Astrocyte of the hippocampus (primary cell): ENCODE data around the gene MED16.
"Not testable (repeated sequence)": the region's sequence is repeated elsewhere in the genome, so short reads cannot be mapped to it uniquely, and the experiment has no call there.

Experiments used
- DNase-seq: peaks from one replicate; pipeline ENCODE4 v3.0.0; 2011; ENCODE audit warnings: low read depth, low spot score

MED16 gene

DNA sequence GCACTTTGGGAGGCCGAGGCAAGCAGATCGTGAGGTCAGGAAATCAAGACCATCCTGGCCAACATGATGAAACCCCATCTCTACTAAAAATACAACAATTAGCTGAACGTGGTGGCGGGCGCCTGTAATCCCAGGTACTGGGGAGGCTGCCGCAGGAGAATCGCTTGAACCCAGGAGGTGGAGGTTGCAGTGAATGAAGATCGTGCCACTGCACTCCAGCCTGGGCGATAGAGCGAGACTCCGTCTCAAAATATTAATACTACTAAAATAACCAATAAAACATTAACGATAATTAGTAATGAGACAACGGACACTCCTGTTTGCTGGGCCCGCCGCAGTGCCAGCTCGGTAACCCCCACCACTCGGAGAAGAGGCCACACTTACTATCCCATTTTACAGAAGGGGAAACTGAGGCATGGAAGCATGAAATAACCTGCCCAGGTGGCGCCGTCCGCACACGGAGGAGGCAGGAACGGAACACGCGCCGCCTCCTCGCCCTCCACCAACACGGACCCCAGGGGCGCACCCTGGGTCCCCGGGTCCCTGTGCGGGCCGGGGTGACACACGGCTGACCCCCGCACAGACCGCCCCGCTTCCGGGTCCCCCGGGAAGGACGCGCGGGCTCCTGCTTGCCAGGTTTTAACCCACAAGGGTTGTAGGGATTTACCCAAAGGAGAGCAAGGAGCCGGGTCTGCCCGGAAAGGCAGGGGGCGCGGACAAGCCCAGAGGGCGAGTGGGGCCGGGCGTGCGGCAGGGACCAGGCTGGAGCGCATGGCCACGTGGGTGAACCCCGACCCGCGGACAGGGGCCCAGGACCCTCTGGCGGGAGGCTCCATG, 18.4 kb upstream of the MED16 start:
- no peak for DNase-seq

DNA sequence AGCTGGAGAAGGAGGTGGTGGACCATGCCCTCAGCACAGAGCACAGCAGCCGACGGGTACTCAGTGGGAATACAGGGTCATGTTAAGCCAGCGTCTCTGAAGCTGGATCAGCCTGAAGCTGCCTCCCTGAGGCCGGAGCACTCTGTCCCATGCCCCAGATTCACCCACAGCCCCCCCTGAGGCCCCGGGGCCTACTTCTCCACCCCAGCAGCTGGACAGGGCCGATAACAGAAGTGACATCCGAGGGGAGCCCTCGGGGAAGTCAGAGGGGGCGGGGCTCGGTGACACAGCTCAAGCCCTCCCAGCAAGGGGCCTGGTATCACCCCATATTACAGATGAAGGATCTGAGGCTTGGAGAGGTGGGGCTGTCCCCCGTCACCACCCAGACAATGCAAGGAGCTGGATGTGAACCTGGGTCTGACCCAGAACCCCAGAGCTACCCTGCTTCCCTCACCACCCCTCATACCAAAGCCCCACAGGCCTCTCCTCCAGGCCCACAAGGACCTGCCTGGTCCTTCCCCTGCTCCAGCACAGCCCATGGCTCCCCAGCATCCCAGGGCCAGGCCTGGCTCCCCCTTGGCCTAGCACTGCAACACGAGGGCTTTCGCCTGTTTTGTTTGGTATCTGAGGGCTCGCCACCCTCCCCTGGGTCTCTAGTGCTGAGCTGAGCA, 14.3 kb upstream of the MED16 start:
- no peak for DNase-seq

DNA sequence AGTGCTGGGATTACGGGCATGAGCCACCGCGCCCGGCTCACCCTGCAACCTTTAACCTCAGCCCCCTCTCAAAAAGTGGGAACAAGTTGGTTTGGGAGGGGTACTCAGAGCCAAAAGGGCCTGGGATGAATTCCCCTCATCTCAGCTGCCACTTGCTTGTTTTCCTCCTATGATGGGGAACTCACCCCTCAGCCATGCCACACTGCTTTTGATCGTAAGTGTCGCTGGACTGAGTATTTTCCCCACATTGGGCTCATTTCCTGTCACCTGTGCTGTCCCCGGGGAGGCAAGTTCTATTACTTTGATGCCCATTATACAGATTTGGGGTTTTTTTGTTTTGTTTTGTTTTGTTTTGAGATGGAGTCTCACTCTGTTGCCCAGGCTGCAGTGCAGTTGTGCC, 13.5 kb upstream of the MED16 start:
- DNase-seq, result no peak

DNA sequence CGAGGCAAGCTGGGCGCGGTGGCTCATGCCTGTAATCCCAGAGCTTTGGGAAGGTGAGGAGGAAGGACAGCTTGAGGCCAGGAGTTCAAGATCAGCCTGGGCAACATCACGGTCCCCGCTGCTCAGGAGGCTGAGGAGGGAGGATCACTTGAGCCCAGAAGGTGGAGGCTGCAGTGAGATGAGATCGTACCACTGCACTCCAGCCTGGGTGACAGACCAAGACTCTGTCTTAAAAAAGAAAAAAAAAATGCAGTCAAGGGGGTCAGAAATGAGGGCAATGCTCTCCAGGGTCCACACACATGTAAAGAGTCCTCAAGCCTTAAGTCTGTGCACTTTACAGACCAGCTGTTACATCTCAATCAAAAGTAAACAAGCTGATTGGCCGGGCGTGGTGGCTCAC, 11.6 kb upstream of the MED16 start:
- DNase-seq, result no peak

DNA sequence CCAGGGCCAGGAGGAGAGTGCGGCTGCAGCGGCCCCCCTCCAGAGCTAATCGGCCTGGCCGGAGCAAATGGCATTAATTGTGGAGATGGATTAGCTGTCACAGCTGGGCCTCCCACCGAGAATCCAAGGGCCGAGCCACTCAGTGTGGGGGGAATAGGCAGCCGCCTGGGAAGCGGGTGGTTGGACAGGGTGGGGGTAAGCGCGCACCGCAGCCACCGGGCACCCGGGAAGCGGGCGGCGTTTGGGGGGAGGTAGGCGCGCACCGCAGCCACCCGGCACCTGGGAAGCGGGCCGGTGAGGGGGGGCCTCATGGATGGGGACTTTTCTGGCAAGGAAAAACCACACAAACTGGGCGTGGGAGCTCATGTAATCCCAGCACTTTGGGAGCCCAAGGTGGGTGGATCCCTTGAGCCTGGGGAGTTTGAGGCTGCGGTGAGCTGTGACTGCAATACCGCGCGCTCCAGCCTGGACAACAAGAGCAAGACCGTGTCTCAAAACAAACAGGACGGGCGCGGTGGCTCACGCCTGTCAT, 10.3 kb upstream of the MED16 start:
- peak; percentile 79 for DNase-seq

DNA sequence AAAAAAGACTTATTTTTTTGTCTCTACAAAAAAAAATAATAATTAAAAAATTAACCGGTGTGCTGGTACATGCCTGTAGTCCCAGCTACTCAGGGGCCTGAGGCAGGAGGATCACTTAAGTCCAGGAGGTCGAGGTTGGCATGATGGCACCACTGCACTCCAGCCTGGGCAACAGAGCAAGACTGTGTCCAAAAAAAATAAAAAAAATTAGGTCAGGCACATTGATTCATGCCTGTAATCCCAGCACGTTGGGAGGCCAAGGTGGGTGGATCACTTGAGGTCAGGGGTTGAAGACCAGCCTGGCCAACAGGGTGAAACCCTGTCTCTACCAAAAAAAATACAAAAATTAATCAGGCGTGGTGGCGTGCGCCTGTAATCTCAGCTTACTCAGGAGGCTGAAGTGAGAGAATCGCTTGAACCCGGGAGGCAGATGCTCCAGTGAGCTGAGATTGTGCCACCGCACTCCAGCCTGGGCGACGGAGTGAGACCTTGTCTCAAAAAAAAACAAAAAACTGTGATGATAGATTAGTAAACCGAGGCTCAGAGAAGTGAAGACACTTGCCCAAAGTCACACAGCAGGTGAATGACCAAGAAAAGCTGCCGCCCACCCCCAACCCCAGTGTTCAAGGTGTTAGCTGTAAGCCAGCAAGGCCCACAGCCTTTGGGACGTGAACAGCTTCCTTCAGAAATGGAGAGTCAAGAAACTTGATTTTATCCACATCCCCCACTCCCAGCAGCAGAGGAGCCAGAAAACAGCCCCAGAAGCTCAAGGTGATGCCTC, 9.6 kb upstream of the MED16 start:
- no peak for DNase-seq

DNA sequence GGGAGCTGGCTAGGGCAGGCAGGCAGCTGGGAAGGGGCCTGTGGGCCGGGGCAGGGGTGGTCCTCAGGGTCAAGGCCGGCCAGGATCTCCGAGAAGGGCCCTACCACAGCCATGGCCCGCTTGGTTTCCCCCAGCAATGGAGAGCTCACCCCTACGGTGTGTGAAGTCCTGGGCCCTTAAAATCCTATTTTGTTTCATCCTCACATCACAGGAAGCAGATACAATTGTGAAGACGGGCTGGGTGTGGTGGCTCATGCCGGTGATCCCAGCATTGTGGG, 9.0 kb upstream of the MED16 start:
- DNase-seq, result no peak

DNA sequence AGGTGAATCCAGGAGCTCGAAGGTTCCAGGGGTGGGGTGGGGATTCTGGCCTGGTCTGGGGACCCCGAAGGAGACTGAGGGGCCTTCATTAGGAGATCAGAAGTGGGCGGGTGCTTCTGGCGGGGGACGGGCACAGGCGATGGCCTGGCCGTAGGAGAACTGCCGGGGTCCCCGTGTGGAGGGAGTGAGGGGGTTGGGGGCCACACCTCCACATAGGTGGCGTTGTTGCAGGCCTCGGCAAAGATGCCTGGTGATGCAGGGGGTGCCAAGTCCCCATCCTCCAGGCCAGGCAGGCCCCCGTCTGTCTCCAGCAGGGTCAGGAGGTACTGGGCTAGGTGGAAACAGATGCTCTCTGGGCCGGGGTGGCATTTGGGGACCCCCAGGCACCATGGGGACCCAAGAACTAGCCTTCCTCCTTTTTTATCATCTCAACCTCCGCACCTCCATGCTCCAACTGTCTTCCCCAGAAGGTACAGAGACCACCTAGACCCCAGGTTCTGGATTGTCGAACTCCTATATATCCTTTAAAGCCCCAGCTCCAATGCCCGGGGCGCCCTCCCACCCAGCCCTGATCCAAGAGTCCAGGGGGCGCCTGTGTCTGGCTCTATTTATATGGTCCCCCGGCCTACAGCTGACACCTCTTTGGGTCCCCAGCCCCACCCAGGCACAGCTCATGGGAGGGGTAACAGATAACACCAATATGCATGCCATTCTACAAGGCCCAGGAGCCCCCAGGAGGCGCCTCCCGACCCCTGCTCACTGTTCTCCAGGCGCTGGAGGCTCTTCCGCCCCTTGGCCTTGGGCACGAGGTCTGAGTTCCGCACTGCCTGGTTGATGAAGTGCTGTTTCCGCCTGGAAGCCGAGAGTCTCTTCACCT, 8.5 kb upstream of the MED16 start:
- no peak for DNase-seq

DNA sequence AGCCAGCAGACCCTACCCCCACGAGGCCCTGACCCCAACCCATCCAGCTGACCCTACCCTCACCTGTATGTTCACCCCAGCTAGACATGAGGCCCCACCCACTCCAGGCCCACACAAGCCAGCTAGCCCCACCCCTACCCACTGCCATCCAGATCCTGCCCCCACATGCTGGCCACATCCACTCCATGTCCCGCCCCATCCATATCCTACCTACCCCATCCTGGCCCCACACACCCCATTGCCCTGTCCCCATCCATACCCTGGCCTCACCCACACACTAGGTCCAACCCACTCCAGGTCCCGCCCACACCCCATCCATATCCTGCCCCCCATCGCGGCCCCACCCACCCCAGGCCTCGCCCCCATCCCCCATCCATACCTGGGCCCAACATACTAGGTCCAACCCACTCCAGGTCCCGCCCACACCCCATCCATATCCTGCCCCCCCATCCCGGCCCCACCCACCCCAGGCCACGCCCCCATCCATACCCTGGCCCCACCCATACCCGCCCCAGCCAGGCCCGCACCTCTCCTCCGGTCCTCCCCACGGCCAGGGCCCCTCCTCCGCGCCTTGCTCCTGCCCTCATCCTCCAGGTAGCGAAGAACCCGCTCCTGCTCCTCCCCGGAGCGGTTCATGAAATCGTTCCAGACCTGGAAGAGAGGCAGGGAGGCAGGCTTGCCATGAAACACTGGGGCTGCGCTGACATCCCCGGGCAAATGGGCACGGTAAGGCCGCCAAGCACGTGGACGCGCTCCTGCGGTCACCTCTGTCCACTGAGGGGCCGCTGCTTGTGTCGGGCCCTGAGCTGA, 7.5 kb upstream of the MED16 start:
- no peak for DNase-seq

DNA sequence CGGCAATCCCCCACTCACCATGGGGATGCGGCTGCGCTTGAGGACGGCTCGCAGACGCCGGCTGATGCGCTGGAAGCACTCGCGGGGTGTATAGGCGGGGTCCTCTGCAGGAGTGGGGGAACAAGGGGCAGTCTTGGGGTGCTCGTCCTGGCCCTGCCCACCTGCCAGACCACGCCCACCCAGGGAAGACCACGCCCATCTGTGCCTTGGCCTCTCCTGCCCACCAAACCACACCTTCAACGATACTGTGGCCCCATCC, 7.0 kb upstream of the MED16 start:
- no peak for DNase-seq

DNA sequence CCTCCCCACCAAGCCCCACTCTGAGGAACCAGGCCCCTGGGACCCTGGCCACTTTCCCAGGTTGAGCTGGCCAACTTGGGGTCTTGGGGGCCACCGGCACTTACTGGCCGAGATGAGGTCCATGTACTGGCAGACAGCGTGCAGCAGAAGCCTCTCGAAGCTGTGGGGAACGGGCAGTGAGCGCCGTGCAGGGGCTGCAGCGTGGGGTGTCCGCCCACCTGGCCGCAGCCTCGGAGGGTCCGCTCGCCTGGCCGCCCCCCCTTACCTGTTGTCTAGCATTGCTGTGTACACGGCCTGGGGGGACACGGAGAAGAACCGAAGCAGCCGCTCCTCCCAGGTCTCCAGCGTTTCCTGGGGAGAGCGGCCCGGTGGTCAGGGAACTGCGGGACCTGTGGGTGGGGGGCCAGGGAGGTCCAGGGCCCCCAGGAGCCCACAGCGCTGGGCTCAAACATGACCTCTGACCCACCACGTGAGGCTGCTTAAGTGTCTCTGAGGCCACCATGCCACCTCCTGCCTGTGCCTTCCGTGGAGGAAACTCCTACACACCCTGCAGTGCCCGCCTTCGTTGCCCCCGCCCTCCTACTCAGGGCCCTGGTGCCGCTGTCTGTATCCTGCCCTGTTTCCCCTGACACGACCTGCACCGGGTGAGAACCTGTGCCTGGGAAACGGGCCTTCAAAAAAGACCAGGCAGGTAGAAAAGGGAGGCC, 6.5 kb upstream of the MED16 start:
- DNase-seq, result no peak

DNA sequence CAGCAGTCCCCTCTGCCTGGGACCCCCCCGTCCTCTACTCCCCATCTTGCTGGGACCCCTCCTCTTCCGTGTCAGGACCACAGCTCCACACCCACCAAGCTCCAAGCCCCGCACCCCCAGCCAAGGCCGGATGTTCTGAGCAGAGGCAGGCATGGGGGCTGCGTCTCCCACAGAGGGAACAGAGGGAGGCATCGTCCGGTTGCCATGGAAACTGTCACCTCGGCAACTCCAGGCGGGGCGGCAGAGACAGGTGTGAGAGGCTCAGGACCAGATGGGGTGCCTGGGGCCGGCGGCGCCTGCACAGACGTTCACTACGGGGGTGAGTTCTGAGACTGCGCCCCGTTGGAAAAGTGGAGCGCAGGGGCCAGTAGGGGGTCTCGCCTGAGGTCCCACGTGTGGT, 5.7 kb upstream of the MED16 start:
- DNase-seq, result no peak

DNA sequence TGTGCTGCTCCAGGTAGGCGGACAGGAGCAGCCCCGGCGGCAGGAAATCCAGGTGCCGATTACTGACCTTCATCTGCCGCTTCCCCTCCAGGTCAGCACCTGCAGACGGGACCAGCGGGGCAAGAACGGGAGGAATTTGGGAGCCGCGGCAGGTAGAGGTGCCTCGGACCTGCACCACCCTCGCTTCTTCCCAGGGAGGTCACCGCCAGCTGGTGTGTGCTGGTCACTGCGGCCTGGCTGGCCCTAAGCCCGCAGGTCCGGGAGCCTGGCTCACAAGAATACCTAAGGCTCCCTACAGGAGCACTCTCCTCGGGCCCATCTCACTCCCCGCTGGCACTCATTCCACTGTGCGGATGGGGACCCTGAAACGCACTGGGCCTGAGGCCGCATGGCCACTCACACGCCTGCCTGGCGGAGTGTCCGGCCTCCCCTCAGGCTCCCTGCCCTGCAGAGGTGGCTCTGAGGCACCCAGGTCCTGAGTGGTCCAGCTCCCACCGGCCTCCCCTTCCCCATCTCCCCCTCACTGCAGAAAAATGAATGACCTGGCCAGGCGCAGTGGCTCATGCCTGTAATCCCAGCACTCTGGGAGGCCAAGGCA, 4.6 kb upstream of the MED16 start:
- DNase-seq, result no peak

DNA sequence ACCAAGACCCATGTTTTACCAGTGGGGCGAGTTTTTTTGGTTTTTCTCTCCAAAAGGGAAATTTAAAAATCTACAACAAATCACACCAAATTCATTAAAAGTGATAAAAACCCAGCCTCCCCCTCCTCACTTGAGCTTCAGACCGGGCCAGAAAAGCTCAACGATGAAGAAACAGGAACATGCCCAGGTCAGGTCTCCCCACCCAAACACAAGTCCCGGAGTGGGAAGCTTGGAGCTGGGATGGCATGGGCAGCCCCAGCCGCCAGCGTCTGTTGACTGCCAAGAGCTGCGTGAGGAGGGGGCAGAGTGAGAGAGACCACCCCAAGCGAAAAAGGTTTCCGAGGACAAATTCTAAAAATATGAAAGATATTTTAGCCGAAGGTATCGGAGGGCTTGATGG, 4.0 kb upstream of the MED16 start:
- no peak for DNase-seq

DNA sequence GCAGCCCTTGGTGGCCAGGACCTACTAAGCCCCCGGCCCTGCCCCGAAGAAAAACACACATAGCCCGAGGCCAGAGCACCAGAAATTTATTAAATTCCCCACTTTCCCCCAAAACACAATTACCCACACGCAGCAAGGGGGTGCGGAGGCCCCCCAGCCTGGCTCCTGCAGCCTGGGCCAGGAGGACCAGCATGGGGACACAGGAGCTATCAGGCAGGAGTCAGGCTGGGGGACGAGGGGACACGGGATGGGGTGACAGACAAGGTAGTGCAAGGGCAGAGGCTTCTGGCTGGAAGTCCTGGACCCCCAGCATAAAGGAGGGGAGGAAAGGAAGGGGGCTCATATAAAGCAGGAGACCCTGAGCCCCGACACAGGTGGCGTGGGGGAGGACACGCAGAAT, 3.4 kb upstream of the MED16 start:
- no peak for DNase-seq

DNA sequence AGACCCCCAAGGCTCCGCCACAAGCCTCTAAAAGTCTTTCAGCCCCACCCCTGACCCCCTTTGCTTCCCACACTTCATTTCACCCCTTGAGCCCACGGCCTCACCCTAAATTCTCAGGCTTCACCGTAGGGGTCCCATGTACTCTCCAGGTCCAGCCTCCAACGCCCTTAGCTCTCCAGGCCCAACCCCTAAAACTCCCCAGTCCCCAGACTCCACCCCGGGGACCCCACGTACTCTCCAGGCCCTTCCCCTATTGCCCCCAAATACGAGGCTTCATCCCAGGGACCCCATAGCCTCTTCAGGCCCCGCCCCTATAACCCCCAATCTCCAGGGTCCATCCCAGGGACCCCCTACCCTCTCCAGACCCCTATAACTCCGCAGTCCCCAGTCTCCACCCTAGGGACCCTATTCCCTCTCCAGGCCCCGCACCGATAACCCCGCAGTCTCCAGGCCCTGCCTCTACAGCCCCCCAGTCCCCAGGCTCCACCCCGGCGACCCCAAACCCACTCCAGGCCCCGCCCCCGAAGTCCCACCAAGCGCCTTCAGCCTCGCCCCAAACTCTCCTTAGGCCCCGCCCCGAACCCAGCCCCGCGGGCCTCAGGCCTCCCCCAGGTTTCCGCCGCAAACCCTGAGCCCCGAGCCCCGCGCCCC, 619 bp downstream of the MED16 start:
- no peak for DNase-seq

DNA sequence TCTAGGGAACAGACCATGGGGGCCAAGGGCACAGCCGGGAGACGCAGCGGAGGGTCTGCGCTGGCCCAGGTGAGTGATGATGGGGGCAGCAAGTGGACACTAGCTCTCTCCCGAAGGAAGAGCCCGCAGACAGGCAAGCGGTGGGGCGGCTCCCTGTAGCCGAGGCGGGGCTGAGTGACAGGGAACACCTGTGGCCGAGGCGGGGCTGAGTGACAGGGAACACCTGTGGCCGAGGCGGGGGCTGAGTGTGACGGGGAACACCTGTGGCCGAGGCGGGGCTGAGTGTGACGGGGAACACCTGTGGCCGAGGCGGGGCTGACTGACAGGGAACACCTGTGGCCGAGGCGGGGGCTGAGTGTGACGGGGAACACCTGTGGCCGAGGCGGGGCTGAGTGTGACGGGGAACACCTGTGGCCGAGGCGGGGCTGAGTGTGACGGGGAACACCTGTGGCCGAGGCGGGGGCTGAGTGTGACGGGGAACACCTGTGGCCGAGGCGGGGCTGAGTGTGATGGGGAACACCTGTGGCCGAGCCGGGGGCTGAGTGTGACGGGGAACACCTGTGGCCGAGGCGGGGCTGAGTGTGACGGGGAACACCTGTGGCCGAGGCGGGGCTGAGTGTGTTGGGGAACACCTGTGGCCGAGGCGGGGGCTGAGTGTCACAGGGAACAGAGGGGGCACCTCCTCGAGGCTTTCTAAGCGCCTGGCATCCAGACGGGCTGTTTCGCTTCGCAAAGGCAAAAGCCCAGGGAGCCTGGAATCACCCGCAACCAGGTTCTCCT, 1.4 kb downstream of the MED16 start:
- DNase-seq, result not testable (repeated sequence)

DNA sequence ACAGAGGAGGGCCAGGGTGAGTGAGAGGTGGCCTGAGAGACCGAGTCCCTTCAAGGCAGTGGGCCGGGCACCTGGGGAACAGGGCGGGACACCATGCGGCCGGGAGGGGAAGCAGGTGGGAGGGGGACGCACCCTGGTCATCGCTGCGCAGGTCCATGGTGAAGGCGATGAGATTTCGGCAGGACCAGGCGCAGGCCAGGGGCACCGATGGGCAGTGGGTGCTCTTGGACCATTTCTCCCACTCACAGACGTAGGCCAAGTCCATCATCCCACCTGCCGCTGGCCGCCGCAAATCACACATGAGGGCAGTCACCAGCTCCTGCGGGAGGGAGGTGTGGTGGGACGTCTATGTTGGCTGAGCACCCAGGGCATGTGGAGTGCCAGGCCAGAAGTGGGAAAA, 2.2 kb downstream of the MED16 start:
- DNase-seq, result no peak
